RWPE1 (cell line): Measurements from ENCODE around the gene PYDC2.

Source experiments
- CTCF ChIA-PET: fragments of 350-600 bp; sonication (Branson Sonifier 250); formaldehyde crosslinking; extraction: SDS; loops from one replicate; lab custom pipeline; 2021; lab: Yijun Ruan, JAX
- POLR2A ChIA-PET: fragments of 400-600 bp; formaldehyde crosslinking; extraction: SDS; loops from one replicate; lab custom pipeline; 2020; ENCODE audit warnings: antibody characterized with exemption; ENCODE audit not compliant: low non-redundant PET; lab: Yijun Ruan, JAX
- DNase-seq: peaks from one replicate; pipeline ENCODE4 v3.0.0; 2012; ENCODE audit warnings: low spot score
- H3K27ac ChIP-seq: fragments of 450-650 bp; 2 replicates; pipeline ENCODE4 v1.5.1; 2017
- CTCF ChIP-seq: fragments of 450-650 bp; conservative IDR thresholded peaks from 2 replicates; pipeline ENCODE4 v1.5.1; 2017; ENCODE audit warnings: low read depth, mild to moderate bottlenecking

The PYDC2 gene

GRCh38 chr3:191420771-191421170 lies 40.2 kb upstream of the PYDC2 start:
- ChIA-PET CTCF (interaction anchor here (2.2 kb wide), 1 partner anchor 1024 kb away, joined by 5 read pairs; no protein-coding TSS in a partner anchor), POLR2A (no interaction called here)
- no peak for TF ChIP-seq CTCF
- DNase-seq, result no peak
- no peak overlapping the region for H3K27ac ChIP-seq

- no peak for TF ChIP-seq CTCF
- DNase-seq, result no peak
- ChIA-PET CTCF (no interaction called here), POLR2A (no interaction called here)
- no peak overlapping the region for H3K27ac ChIP-seq
These were observed 36.1 kb upstream of the PYDC2 start for GRCh38 chr3:191424881-191425280.

- no peak for TF ChIP-seq CTCF
- ChIA-PET CTCF (no interaction called here), POLR2A (no interaction called here)
- no peak overlapping the region for H3K27ac ChIP-seq
- no peak for DNase-seq
These were observed 35.6 kb upstream of the PYDC2 start for GRCh38 chr3:191425322-191425734.

GRCh38 chr3:191426311-191426710 lies 34.7 kb upstream of the PYDC2 start:
- no peak overlapping the region for H3K27ac ChIP-seq
- no peak for DNase-seq
- ChIA-PET CTCF (interaction anchor here (0.6 kb wide), 1 partner anchor 43 kb away, joined by 3 read pairs; no protein-coding TSS in a partner anchor), POLR2A (no interaction called here)
- no peak for TF ChIP-seq CTCF

GRCh38 chr3:191428177-191428576 lies 32.8 kb upstream of the PYDC2 start:
- no peak for DNase-seq
- H3K27ac ChIP-seq, result no peak overlapping the region
- POLR2A ChIA-PET, result no interaction called here
- CTCF ChIA-PET, result interaction anchor here (0.6 kb wide), 1 partner anchor 9 kb away, joined by 3 read pairs; no protein-coding TSS in a partner anchor
- TF ChIP-seq CTCF, result no peak

- H3K27ac ChIP-seq, result no peak overlapping the region
- ChIA-PET POLR2A (no interaction called here), CTCF (no interaction called here)
- DNase-seq, result no peak
- no peak for TF ChIP-seq CTCF
These were observed 30.9 kb upstream of the PYDC2 start for GRCh38 chr3:191430103-191430502.
